ENCODE data around the gene EPSTI1. TPM values are rescaled to one million over a fixed set of nuclear protein-coding genes. Genes with fewer than 3 reads are reported as not detected.

The EPSTI1 gene
- total RNA-seq, 1 donor from 2014 or later: 96.0 TPM

DNA sequence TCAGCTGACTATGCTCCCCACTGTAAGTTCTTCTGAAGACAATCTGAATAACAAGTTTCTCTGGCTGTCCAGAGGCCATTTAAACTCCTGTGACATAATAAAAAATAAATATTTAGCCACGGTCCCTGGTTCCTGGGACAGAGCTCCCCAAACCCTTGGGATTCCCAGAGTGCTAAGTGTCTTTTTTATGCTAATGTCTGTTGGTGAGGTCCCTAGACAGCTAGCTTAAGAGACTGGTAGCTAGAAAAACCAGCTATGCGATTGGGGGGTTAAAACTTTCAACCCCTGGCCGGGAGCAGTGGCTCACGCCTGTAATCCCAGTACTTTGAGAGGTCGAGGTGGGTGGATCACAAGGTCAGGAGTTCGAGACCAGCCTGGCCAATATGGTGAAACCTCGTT lies 5.9 kb downstream of the EPSTI1 start:
- DNase-seq (ENCODE audit: low read depth) (no peak), FAIRE-seq (no peak)
- Mint-ChIP-seq H3K27ac (ENCODE audit: unreplicated experiment) (no peak overlapping the region), H3K36me3 (ENCODE audit: low read depth, unreplicated experiment) (peaks cover 5% of the 10 kb centered on the region), H3K4me1 (ENCODE audit: low read depth, unreplicated experiment) (peaks cover 18% of the 10 kb centered on the region), H3K4me3 (ENCODE audit: unreplicated experiment) (no peak overlapping the region), H3K9me3 (ENCODE audit: unreplicated experiment) (no peaks in the 10 kb centered on the region), H3K27me3 (ENCODE audit: low read depth, unreplicated experiment) (no peaks in the 10 kb centered on the region)
- no peak overlapping the region for H3K9ac ChIP-seq (ENCODE audit: low read length)
- no peak overlapping the region for H3K4me3 ChIP-seq (ENCODE audit: insufficient read depth, low read depth, low read length)
- no peak overlapping the region for H2AFZ ChIP-seq (ENCODE audit: low read depth, low read length)
- TF ChIP-seq, protein P1, sequence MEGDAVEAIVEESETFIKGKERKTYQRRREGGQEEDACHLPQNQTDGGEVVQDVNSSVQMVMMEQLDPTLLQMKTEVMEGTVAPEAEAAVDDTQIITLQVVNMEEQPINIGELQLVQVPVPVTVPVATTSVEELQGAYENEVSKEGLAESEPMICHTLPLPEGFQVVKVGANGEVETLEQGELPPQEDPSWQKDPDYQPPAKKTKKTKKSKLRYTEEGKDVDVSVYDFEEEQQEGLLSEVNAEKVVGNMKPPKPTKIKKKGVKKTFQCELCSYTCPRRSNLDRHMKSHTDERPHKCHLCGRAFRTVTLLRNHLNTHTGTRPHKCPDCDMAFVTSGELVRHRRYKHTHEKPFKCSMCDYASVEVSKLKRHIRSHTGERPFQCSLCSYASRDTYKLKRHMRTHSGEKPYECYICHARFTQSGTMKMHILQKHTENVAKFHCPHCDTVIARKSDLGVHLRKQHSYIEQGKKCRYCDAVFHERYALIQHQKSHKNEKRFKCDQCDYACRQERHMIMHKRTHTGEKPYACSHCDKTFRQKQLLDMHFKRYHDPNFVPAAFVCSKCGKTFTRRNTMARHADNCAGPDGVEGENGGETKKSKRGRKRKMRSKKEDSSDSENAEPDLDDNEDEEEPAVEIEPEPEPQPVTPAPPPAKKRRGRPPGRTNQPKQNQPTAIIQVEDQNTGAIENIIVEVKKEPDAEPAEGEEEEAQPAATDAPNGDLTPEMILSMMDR (IDR thresholded peaks at IDR 0.05; ENCODE audit: insufficient read depth, low read depth, low read length): no peak
- no peak for TF ChIP-seq EZH2 (IDR thresholded peaks at IDR 0.05; ENCODE audit: insufficient read depth, low read length)
- no peaks in the 10 kb centered on the region for H3K9me3 ChIP-seq (ENCODE audit: insufficient read depth, low read depth, low read length)
- H4K20me1 ChIP-seq (ENCODE audit: insufficient read depth, low read length): no peaks in the 10 kb centered on the region
- no peaks in the 10 kb centered on the region for H3K27me3 ChIP-seq (ENCODE audit: insufficient read depth, low read length)
- no peaks in the 10 kb centered on the region for H3K4me1 ChIP-seq (ENCODE audit: insufficient read depth, low read length)
- H3K79me2 ChIP-seq (ENCODE audit: insufficient read depth, low read length): no peaks in the 10 kb centered on the region
- no peak overlapping the region for H3K4me2 ChIP-seq (ENCODE audit: low read length)
- H3K27ac ChIP-seq (ENCODE audit: low read depth, low read length): no peak overlapping the region
- no peaks in the 10 kb centered on the region for H3K36me3 ChIP-seq (ENCODE audit: insufficient read depth, low read length)

GRCh38 chr13:42985312-42986175 lies 6.5 kb downstream of the EPSTI1 start:
- no peaks in the 10 kb centered on the region for H4K20me1 ChIP-seq (ENCODE audit: insufficient read depth, low read length)
- H2AFZ ChIP-seq (ENCODE audit: low read depth, low read length): no peak overlapping the region
- Mint-ChIP-seq H3K9me3 (ENCODE audit: unreplicated experiment) (no peaks in the 10 kb centered on the region), H3K36me3 (ENCODE audit: low read depth, unreplicated experiment) (peaks cover 5% of the 10 kb centered on the region), H3K27me3 (ENCODE audit: low read depth, unreplicated experiment) (no peaks in the 10 kb centered on the region), H3K4me1 (ENCODE audit: low read depth, unreplicated experiment) (peaks cover 22% of the 10 kb centered on the region), H3K27ac (ENCODE audit: unreplicated experiment) (no peak overlapping the region), H3K4me3 (ENCODE audit: unreplicated experiment) (no peak overlapping the region)
- no peaks in the 10 kb centered on the region for H3K36me3 ChIP-seq (ENCODE audit: insufficient read depth, low read length)
- FAIRE-seq (no peak), DNase-seq (ENCODE audit: low read depth) (no peak)
- no peaks in the 10 kb centered on the region for H3K9me3 ChIP-seq (ENCODE audit: insufficient read depth, low read depth, low read length)
- H3K9ac ChIP-seq (ENCODE audit: low read length): no peak overlapping the region
- no peak overlapping the region for H3K27ac ChIP-seq (ENCODE audit: low read depth, low read length)
- H3K4me3 ChIP-seq (ENCODE audit: insufficient read depth, low read depth, low read length): no peak overlapping the region
- no peaks in the 10 kb centered on the region for H3K79me2 ChIP-seq (ENCODE audit: insufficient read depth, low read length)
- no peak for TF ChIP-seq EZH2 (IDR thresholded peaks at IDR 0.05; ENCODE audit: insufficient read depth, low read length)
- TF ChIP-seq, protein P1 (IDR thresholded peaks at IDR 0.05; ENCODE audit: insufficient read depth, low read depth, low read length): no peak
- H3K4me2 ChIP-seq (ENCODE audit: low read length): no peak overlapping the region
- H3K27me3 ChIP-seq (ENCODE audit: insufficient read depth, low read length): no peaks in the 10 kb centered on the region
- no peaks in the 10 kb centered on the region for H3K4me1 ChIP-seq (ENCODE audit: insufficient read depth, low read length)

DNA sequence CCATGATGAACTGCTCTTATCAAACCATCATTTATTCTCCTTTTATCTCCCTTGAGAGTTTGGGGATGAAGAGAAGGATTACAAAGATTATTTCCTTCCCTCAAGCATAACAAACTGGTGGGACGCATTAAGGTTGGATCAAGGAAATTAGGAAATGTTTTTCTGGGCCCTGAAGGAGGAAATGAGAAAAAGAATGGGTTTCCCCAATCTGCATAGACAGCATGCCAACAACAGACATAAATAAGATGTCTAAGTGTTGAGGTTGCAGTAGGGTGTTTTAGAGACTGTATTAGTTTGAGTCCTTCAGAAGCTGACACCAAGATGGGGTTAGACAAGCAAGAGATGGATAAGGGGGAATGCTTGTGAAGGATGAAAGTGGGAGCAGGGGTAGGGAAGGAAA lies 7.3 kb downstream of the EPSTI1 start:
- DNase-seq (ENCODE audit: low read depth) (no peak), FAIRE-seq (peak; percentile 13)
- Mint-ChIP-seq H3K36me3 (ENCODE audit: low read depth, unreplicated experiment) (peaks cover 8% of the 10 kb centered on the region), H3K9me3 (ENCODE audit: unreplicated experiment) (no peaks in the 10 kb centered on the region), H3K4me3 (ENCODE audit: unreplicated experiment) (no peak overlapping the region), H3K27ac (ENCODE audit: unreplicated experiment) (no peak overlapping the region), H3K4me1 (ENCODE audit: low read depth, unreplicated experiment) (peaks cover 29% of the 10 kb centered on the region), H3K27me3 (ENCODE audit: low read depth, unreplicated experiment) (no peaks in the 10 kb centered on the region)
- Histone ChIP-seq H3K27me3 (ENCODE audit: insufficient read depth, low read length) (no peaks in the 10 kb centered on the region), H3K79me2 (ENCODE audit: insufficient read depth, low read length) (no peaks in the 10 kb centered on the region), H2AFZ (ENCODE audit: low read depth, low read length) (no peak overlapping the region), H3K36me3 (ENCODE audit: insufficient read depth, low read length) (no peaks in the 10 kb centered on the region), H3K27ac (ENCODE audit: low read depth, low read length) (no peak overlapping the region), H3K9me3 (ENCODE audit: insufficient read depth, low read depth, low read length) (no peaks in the 10 kb centered on the region), H3K4me2 (ENCODE audit: low read length) (no peak overlapping the region), H3K4me1 (ENCODE audit: insufficient read depth, low read length) (no peaks in the 10 kb centered on the region), H4K20me1 (ENCODE audit: insufficient read depth, low read length) (no peaks in the 10 kb centered on the region), H3K4me3 (ENCODE audit: insufficient read depth, low read depth, low read length) (no peak overlapping the region), H3K9ac (ENCODE audit: low read length) (no peak overlapping the region)
- no peak for TF ChIP-seq EZH2 (IDR thresholded peaks at IDR 0.05; ENCODE audit: insufficient read depth, low read length)
- TF ChIP-seq, protein P1 (IDR thresholded peaks at IDR 0.05; ENCODE audit: insufficient read depth, low read depth, low read length): no peak
